HFF-Myc (cell line): ENCODE measurements around the gene FAIM2.

ENCODE experiments used
- DNase-seq: peaks from one replicate; pipeline ENCODE4 v3.0.0-alpha.2; 2011; ENCODE audit warnings: low read depth; ENCODE audit errors: extremely low read depth
- H3K4me3 ChIP-seq: replicated peaks from 2 replicates; pipeline ENCODE4 v1.5.1; 2011; ENCODE audit warnings: low read depth, mild to moderate bottlenecking, control low read depth, low read length
- TF ChIP-seq, protein P1 (sequence below): IDR thresholded peaks from 2 replicates; pipeline ENCODE4 v1.5.1; 2012; ENCODE audit warnings: mild to moderate bottlenecking, low read depth, low read length, control low read depth; ENCODE audit errors: missing control alignments

Gene FAIM2

DNA sequence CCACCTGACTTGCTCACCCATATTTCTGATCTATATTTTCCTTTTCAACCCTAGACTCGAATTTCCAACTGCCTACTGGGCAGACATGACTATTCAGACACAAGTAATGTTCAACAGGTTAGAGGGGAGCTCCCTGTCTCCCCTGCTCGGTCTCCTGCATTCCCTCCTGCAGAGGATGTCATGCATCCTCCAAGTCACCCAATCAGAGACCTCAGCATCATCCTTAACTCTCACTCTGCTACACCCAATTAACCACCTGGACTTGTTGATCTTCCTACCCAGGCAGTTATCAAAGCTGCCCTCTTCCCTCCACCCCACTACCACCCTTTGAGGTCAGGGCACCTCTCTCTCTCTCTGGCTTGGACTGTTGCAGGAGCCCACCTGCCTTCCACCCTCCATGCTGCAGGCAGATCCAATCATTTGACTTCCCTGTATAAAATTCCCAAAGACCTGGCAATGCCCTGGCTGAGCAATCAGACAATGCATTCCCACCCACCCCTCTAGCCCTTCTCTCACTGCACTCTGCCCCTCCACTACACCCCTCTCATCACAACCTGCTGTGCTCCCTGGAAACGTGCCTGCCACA, 10.9 kb downstream of the FAIM2 start:
- H3K4me3 ChIP-seq, result no peak overlapping the region
- TF ChIP-seq, protein P1, sequence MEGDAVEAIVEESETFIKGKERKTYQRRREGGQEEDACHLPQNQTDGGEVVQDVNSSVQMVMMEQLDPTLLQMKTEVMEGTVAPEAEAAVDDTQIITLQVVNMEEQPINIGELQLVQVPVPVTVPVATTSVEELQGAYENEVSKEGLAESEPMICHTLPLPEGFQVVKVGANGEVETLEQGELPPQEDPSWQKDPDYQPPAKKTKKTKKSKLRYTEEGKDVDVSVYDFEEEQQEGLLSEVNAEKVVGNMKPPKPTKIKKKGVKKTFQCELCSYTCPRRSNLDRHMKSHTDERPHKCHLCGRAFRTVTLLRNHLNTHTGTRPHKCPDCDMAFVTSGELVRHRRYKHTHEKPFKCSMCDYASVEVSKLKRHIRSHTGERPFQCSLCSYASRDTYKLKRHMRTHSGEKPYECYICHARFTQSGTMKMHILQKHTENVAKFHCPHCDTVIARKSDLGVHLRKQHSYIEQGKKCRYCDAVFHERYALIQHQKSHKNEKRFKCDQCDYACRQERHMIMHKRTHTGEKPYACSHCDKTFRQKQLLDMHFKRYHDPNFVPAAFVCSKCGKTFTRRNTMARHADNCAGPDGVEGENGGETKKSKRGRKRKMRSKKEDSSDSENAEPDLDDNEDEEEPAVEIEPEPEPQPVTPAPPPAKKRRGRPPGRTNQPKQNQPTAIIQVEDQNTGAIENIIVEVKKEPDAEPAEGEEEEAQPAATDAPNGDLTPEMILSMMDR, result no peak
- no peak for DNase-seq

DNA sequence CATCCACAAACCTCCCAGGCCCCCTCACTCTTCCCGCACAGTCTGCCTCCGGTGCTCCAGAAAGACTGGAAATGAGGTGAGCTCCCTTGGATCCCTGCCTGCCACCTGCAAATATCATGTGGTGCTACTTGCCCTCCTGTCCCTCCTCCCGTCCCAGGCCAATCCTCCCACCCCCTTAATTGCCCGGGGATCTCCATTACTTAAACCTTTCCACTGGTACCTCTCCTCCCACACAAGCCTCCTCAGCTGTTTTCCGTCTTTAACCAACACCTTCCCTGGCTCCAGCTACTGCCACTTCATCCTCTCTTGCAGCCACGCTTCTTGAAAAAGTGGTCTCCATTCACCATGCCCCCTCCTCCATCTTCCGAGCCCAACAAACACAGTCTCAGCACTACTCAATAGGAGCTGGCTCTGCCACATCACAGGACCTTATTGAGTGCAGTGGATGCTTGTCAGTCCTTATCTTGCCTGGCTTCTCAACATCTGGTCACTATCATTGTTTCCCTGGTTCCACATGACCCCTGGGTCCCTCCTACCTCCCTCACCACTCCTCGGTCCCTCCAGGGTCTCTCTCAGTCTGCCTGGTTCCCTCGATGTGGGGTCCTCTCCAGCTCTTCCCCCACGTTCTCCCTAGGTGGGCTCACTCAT, 11.5 kb downstream of the FAIM2 start:
- no peak for DNase-seq
- H3K4me3 ChIP-seq, result no peak overlapping the region
- TF ChIP-seq, protein P1, result no peak

DNA sequence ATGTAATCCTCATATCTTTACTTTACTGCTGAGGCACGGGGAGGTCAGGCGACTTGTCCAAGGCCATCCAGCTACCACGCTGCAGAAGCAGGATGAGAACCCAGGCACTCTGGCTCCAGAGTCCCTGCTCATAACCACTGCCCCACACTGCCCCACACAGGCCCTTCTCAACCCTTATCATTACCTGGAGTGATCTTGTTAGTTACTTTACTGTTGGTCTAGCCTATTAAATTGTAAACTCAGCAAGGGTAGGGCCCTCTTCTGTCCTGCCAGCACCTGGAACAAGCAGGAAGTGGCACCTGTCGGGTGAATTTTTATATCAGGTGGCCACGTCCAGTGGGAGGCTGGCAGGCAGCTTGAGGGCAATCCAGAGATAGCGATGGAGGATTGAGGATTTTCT, 12.2 kb downstream of the FAIM2 start:
- no peak for DNase-seq
- no peak overlapping the region for H3K4me3 ChIP-seq
- TF ChIP-seq, protein P1, result no peak

DNA sequence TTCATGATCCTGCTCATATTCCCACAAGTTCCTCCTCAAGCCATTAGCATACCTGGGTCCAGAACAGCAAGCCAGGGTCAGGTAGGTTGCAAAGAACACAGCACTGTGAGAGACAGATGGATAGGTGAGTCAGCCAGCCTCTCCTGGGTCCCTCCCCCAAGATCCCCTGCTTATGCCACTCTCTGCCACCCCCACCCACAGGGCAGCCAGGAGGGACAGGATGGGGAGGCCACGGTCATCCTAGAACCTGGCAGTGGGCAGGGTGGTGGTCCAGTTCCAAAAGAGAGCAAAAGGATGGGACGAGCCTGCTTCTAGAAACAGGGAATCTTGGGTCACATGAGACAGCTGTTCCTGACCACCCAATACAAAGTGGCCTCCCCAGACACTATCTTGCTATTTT, 12.7 kb downstream of the FAIM2 start:
- TF ChIP-seq, protein P1, result no peak
- H3K4me3 ChIP-seq, result no peak overlapping the region
- no peak for DNase-seq

DNA sequence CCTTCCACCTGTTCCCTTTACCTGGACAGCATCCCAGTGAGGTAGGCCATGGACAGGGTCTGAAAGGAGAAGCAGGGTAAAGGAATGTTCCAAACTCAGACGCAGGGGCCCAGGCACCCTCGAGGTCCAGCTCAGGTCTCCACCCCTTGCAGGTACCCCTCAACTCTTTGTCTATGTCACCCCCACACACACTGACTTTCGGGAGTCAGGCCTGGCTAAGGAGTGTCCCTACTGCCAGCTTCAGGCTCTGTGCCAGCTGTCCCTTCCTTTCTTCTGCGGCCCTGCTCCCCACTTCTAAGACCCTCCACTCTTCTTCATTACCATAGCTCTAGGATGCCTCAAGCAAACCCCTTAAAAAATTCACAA, 13.6 kb downstream of the FAIM2 start:
- TF ChIP-seq, protein P1, result no peak
- H3K4me3 ChIP-seq, result no peak overlapping the region
- DNase-seq, result no peak

DNA sequence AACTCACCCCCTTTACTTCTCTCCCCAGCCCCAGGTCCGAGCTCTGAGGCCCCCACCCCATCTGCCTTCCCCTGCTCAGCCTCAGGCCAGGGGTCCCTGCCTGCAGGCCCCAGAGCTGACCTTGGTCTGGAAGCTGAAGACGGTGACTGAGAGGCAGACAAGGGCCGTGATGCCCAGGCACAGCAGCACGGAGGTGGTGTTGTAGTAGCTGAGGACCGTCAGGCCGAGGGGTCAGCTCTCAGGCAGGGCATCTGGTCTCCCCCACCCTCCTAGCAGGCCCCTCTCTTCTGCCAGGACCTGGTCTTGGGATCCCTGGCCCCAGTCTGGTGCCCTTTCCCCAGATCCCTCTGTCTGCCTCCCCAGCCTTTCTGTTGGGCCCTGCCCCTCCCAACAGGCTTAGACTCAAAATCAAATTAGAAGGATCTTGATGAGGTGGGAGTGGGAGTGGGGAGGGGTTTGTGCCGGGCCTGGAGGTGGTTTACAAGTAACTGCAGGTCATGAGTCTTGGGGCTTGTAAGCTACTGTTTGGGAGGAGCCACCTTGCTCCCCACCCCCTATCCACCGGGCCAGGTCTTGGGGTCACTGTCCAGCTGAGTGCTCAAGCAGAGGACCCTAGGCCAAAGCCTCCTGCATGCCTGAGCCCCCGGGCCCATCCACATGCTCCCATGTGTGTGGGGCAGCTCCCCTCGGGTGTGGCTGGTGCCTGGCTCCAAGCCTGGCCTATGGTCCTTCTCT, 14.2 kb downstream of the FAIM2 start:
- no peak overlapping the region for H3K4me3 ChIP-seq
- DNase-seq, result no peak
- TF ChIP-seq, protein P1, result no peak
